HG03520 (cell line): Measurements from ENCODE around the gene MCFD2.

Experiments used
- ATAC-seq: cut with Tn5 transposase; IDR thresholded peaks from one replicate; pipeline ENCODE4 v1.9.1; 2021; ENCODE audit warnings: mild to moderate bottlenecking, moderate library complexity; ENCODE audit not compliant: unreplicated experiment

Gene MCFD2

GRCh38 chr2:46939626-46940359, 24.2 kb upstream of the MCFD2 start:
- no peak for ATAC-seq

GRCh38 chr2:46937471-46937901, 21.9 kb upstream of the MCFD2 start:
- no peak for ATAC-seq

DNA sequence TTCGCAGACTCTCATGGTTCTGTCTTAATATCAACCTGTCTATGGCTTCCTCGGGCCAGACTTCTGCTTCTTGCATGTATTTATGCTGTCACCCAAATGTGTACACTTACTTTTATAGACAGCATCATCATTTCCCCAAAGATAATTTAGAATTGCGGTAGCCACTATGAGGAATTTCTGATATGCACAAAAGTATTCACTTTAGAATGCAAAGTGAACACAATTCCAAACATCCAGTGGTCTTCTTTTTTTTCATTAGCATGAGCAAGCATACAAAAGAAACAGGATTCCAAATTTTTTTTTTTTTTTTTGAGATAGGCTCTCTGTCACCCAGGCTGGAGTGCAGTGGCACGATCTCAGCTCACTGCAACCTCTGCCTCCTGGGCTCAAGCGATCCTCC, 21.0 kb upstream of the MCFD2 start:
- ATAC-seq = no peak

- no peak for ATAC-seq
These were observed 19.5 kb upstream of the MCFD2 start for GRCh38 chr2:46935071-46935470.

DNA sequence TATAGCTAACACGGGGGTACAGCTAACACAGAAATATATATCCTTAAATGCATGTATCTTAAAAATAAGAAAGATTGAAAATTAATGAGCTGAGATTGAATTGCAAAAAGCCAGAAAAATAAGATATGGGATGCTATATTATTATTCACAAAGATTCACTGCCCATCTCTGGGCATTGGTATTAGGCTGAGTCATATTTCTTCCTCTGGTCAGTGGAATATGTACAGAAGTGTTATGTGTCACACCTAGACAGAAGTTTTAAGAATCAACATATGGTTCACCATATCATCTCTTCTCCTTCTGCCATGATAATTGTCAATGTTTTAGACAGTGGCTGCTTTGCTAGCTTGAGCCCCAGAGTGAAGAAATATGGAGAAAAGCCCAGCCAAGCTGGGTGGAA, 14.0 kb upstream of the MCFD2 start:
- ATAC-seq = no peak

DNA sequence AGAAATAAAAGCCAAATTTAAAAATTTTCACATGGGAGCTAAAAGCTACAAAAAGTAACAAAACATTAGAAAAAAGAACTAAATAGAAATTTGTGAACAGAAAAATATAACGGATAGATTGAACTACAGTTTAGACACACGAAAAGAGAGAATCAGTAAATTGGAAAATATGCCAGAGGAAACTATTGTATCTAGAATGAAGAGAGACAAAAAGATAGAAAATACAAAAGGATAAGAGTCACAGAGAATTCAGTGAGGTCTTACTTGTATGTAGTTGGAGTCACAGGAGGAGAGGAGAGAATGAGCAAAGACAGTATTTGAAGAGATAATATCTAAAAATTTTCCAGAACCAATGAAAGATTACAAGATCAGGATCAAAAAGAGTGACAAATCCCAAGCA, 11.3 kb upstream of the MCFD2 start:
- no peak for ATAC-seq

DNA sequence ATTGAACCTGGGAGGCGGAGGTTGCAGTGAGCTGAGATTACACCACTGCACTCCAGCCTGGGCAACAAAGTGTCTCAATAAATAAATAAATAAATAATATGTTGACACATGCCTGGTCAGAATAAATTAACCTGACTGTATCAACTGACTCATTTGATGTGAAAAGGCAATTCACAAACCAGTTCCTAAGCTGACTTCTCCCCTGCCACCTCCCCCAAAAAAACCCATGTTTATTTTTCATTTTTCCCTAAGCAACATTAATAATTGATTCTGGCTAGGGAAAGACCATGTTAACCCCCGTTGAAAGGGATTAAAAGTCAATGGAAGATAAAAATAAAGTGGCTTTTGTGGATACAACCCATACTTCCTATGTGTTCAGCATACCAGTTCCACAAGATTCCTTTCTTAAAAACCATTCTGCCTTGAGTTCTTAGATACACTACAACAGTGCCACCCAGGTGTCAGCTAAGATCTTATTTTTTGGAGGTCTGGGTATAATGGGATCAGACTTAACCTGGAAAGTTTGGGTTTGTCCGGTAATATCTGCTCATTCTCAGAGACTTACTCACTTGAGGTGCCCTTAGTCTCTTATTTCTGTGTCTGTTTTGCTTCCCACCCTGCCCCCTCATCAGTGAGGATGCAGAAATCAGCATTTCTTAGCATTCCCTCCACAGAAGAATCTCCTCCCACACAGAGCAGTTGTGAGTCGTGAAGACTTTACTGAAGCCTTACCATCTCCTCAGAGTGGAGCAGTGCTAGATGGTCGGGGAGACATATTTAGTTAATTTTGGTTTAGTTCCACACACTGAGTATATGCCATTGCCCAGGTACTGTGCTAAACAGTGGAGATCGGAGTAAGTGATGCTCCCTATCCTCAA, 10.1 kb upstream of the MCFD2 start:
- no peak for ATAC-seq

DNA sequence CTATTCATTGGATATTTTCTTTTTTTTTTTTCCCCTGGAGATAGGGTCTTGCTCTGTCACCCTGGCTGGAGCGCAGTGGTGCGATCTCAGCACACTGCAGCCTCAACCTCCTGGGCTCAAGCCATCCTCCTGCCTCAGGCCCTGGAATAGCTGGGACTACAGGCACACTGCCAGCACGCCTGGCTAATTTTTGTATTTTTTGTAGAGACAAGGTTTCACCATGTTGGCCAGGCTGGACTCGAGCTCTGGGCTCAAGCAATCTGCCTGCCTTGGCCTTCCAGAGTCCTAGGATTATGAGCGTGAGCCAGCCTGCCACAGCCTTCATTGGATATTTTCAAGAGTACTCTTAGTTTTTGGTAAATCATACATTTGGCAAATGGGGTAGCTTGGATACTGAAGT, 9.0 kb upstream of the MCFD2 start:
- ATAC-seq = no peak

GRCh38 chr2:46924038-46924437, 8.4 kb upstream of the MCFD2 start:
- ATAC-seq = no peak

GRCh38 chr2:46923041-46923528, 7.5 kb upstream of the MCFD2 start:
- ATAC-seq = no peak

GRCh38 chr2:46922606-46923005, 7.0 kb upstream of the MCFD2 start:
- ATAC-seq = no peak

- ATAC-seq = no peak
These were observed 6.3 kb upstream of the MCFD2 start for GRCh38 chr2:46921676-46922448.

GRCh38 chr2:46917628-46918027, 2.0 kb upstream of the MCFD2 start:
- ATAC-seq = no peak

- peak; percentile 71 for ATAC-seq
These were observed 415 bp upstream of the MCFD2 start for GRCh38 chr2:46915811-46916630.

DNA sequence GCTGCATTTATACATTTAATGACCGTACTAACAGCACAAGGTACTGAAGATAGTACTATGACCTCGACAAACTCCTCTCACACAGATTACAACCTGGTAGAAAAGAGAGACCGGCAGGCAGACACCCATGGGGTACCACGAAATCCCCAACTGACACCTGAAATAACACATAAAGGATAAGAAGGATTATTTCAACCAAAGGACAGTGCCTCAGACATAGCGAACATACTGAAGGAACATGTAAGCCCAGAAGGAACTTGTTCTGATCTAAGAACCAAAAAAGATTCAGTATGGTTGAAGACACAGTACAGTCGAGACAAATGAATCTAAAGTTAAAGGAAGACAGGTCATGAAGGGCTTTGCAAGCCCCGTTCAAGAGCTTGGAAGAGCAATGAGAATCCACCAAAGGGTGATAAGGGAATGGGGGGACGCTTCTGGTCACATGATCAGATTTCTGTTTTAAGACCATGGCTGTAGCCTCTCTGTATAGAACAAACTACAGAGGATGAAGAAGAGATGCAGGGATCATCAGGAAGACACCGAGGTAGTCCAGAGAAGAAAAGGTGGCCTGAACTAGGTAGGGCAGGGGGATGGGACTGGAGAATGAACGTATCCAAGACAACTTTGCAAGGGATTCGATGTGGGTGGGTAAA, 902 bp downstream of the MCFD2 start:
- no peak for ATAC-seq

- ATAC-seq = no peak
These were observed 1.9 kb downstream of the MCFD2 start for GRCh38 chr2:46913471-46914381.

- peak; percentile 92 for ATAC-seq
These were observed 5.7 kb downstream of the MCFD2 start for GRCh38 chr2:46909771-46910419.

GRCh38 chr2:46909150-46909549, 6.5 kb downstream of the MCFD2 start:
- no peak for ATAC-seq
